Common myeloid progenitor, CD34-positive (primary cell): ENCODE data around the gene SYT5.
"Not testable (repeated sequence)": the region's sequence is repeated elsewhere in the genome, so short reads cannot be mapped to it uniquely, and the experiment has no call there.

Experiments used
- CTCF ChIA-PET: fragments of 350-600 bp; sonication (Branson Sonifier 250); formaldehyde crosslinking; loops from one replicate; lab custom pipeline; 2021; ENCODE audit warnings: antibody characterized with exemption; lab: Charles Lee
- POLR2A ChIA-PET: fragments of 350-600 bp; sonication (Branson Sonifier 250); formaldehyde crosslinking; loops from one replicate; lab custom pipeline; 2021; ENCODE audit warnings: antibody characterized with exemption; lab: Charles Lee
- DNase-seq, 3 donors: peaks; one replicate each; pipeline versions ENCODE4 v3.0.0 to v3.0.0-alpha.2; 2013
- H3K27ac ChIP-seq, 2 experiments: 1 replicate in 1 of 2; 2 replicates in 1 of 2; pipeline ENCODE4 v1.7.0; 2013; ENCODE audit warnings: inconsistent platforms in 2 of 2, low read length in 2 of 2, mild to moderate bottlenecking in 2 of 2, low read depth in 1 of 2, moderate library complexity in 1 of 2; ENCODE audit not compliant: severe bottlenecking in 2 of 2, insufficient read depth in 1 of 2, poor library complexity in 1 of 2
- H3K27me3 ChIP-seq, 5 experiments: replicated peaks in 2 of 5; 1 replicate in 3 of 5; 2 replicates in 2 of 5; pipeline versions ENCODE4 v1.6.1 to v1.7.0; 2013; ENCODE audit warnings: low read length in 4 of 5, mild to moderate bottlenecking in 2 of 5, moderate library complexity in 2 of 5, inconsistent platforms in 1 of 5; ENCODE audit not compliant: insufficient read depth in 5 of 5, control insufficient read depth in 4 of 5
- H3K36me3 ChIP-seq, 4 experiments: 1 replicate in 2 of 4; 2 replicates in 2 of 4; pipeline versions ENCODE4 v1.6.1 to v1.7.0; 2013; ENCODE audit warnings: low read length in 3 of 4, control low read depth in 1 of 4, mild to moderate bottlenecking in 1 of 4; ENCODE audit not compliant: control insufficient read depth in 4 of 4, insufficient read depth in 4 of 4
- H3K4me1 ChIP-seq, 4 experiments: 1 replicate in 3 of 4; 2 replicates in 1 of 4; pipeline versions ENCODE4 v1.6.1 to v1.7.1; 2013; ENCODE audit warnings: low read length in 3 of 4, mild to moderate bottlenecking in 3 of 4, control low read depth in 1 of 4, inconsistent platforms in 1 of 4, moderate library complexity in 1 of 4; ENCODE audit not compliant: control insufficient read depth in 4 of 4, insufficient read depth in 4 of 4; ENCODE audit errors: control extremely low read depth in 1 of 4
- H3K4me3 ChIP-seq, 7 experiments: 1 replicate in 4 of 7; 2 replicates in 3 of 7; pipeline versions ENCODE4 v1.5.1 to v1.7.0; 2013; ENCODE audit warnings: mild to moderate bottlenecking in 7 of 7, low read length in 6 of 7, moderate library complexity in 6 of 7, inconsistent platforms in 2 of 7, low read depth in 2 of 7, control low read depth in 1 of 7; ENCODE audit not compliant: insufficient read depth in 4 of 7, control insufficient read depth in 1 of 7; ENCODE audit errors: extremely low read depth in 1 of 7
- H3K9me3 ChIP-seq, 5 experiments: 1 replicate in 4 of 5; 2 replicates in 1 of 5; pipeline versions ENCODE4 v1.6.1 to v1.7.1; 2013; ENCODE audit warnings: low read length in 4 of 5, mild to moderate bottlenecking in 2 of 5, inconsistent platforms in 1 of 5, low read depth in 1 of 5, moderate library complexity in 1 of 5; ENCODE audit not compliant: control insufficient read depth in 4 of 5, insufficient read depth in 2 of 5; ENCODE audit errors: control extremely low read depth in 1 of 5
- WGBS: methylation state at CpG from one replicate; pipeline ENCODE4 v1.1.5; 2013; ENCODE audit not compliant: insufficient coverage; 5-methylcytosine and 5-hydroxymethylcytosine counted together

Gene SYT5

DNA sequence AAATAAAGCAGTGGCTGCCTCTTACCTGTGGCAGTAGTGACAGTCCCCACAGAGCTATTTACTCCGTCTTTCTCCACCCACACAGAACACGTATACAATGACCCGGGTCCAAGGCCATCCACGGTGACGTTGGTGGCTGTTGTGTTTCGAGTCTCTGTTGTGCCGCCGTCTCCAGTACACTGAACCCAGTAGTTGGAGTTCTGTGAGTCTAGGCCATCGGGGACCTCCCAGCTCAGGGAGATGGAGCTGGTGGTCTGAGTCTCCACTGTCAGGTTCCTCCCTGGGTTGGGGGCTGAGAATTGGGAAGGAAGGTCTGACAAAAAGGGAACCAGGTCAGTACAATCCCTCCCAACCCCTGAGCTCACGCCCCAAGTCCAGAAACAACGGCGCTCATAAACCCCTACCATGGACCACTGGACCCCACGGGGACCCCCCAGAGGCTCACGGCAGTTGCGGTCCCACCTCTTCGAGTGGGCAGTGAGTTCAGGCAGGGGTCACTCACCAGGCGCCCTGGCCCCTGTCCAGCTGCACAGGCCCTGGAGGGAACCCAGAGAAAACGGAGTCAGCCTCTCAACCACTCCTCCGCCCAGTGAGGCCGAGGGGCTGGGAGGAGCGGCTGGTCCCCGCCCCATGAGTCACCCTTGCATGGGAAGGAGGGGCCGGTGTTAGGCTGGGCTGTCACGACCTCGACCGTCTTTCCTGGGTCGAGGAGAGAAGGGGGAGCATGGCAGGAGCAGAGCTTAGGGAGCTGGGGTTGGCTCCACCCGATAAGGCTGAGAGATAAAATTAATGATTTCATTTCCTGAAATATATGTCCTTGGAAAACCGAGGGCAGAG, 26.8 kb upstream of the SYT5 start:
- Histone ChIP-seq H3K4me1 (peaks cover 0 to 13% (median 6%) of the 10 kb centered on the region in 4 experiments), H3K27ac (peak overlapping the region in 1 of 2 experiments; percentile 32), H3K27me3 (peaks cover 0 to 3% (median 0%) of the 10 kb centered on the region in 5 experiments), H3K4me3 (peak overlapping the region in 1 of 7 experiments; percentile 5), H3K36me3 (no peaks in the 10 kb centered on the region), H3K9me3 (no peaks in the 10 kb centered on the region)
- CTCF ChIA-PET, result interaction anchor here (1.3 kb wide), 1 partner anchor 14 kb away, joined by 3 read pairs; no protein-coding TSS in a partner anchor
- peak; percentile 47 to 77 (median 71) for DNase-seq
- 45% methylated on average over 23 of the region's 29 CpGs for WGBS
- POLR2A ChIA-PET, result no interaction called here

DNA sequence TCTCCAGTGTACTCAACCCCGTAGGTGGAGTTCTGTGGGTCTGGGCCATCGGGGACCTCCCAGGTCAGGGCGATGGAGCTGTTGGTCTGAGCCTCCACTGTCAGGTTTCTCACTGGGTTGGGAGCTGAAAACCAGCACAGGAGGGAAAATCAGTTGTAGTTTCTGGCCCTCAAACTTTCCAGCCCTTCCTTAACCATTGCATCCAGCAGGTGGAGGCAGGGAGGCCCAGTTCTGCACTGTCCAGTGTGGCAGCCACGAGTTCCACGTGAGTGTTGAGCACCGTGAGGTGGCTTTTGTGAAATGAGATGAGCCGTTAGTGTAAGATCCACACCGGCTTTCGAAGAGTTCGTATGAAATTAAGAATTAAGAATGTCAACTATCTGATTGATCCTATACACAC, 22.1 kb upstream of the SYT5 start:
- POLR2A ChIA-PET, H3K27ac ChIP-seq, H3K9me3 ChIP-seq, H3K36me3 ChIP-seq, H3K27me3 ChIP-seq, H3K4me3 ChIP-seq, H3K4me1 ChIP-seq: not testable (repeated sequence)
- WGBS, result 60% methylated on average over 4 of the region's 10 CpGs
- CTCF ChIA-PET, result interaction anchor here (0.6 to 1.8 kb wide), 9 partner anchors 9 to 209 kb away, joined by 3 to 5 read pairs (median 3); no protein-coding TSS in a partner anchor
- peak in 2 of 3 donors; percentile 36 to 48 for DNase-seq

DNA sequence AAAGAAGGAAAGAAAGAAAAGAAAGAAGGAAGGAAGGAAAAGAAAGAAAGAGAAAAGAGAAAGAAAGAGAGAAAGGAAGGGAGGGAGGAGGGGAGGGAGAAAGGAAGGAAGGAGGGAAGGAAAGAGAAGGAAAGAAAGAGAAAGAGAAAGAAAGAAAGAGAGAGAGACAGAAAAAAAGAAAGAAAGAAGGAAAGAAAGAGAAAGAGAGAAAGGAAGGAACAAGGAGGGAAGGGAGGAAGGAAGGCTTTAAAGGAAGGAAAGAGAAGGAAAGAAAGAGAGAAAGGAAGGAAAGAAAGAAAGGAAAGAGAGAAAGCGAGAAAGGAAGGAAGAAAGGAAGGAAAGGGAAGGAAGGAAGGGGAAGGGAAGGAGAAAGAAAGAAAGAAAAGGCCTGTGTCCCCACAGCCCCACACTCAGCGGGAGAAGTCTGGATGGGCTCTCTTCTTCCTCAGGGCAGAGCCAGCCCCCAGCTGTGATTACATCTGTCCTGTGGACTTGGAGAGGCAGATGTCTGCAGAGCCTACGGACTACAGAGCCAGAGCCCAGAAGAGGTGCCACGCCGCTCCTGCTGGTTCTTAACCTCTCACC, 19.6 kb upstream of the SYT5 start:
- Histone ChIP-seq H3K4me3 (no peak overlapping the region), H3K4me1 (no peaks in the 10 kb centered on the region), H3K36me3 (no peaks in the 10 kb centered on the region), H3K9me3 (no peaks in the 10 kb centered on the region), H3K27me3 (peaks cover 0 to 3% (median 0%) of the 10 kb centered on the region in 5 experiments), H3K27ac (no peak overlapping the region)
- CTCF ChIA-PET, result interaction anchor here (1.2 kb wide), 1 partner anchor 305 kb away, joined by 3 read pairs; no protein-coding TSS in a partner anchor
- POLR2A ChIA-PET, result no interaction called here
- no peak for DNase-seq
- WGBS, result 75% methylated on average over 4 of the region's 5 CpGs

DNA sequence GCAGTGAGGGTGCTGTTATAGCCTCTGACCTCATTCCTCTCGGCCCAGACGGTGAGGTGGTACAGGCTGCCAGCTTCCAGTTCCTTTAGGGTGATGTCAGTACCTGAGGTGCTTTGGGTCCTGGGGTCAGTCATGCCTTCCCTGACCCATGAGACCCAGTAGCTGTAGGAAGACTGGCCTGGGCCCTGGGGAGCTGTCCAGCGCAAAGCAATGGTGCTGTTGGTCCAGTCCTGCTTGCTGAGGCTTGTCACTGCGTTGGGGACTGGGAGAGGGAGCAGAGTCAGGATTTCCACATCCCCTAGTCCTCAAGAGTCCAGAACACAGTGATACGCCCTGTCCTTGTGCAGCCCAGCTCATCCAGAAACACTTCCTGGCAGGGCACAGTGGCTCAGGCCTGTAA, 18.6 kb upstream of the SYT5 start:
- Histone ChIP-seq H3K9me3 (no peaks in the 10 kb centered on the region), H3K36me3 (no peaks in the 10 kb centered on the region), H3K4me1 (no peaks in the 10 kb centered on the region), H3K27me3 (peaks cover 0 to 2% (median 0%) of the 10 kb centered on the region in 5 experiments), H3K4me3 (no peak overlapping the region), H3K27ac (no peak overlapping the region)
- ChIA-PET CTCF (interaction anchor here (1.0 to 1.2 kb wide), 2 partner anchors 56 to 306 kb away, joined by 3 read pairs; no protein-coding TSS in a partner anchor), POLR2A (no interaction called here)
- DNase-seq, result no peak
- WGBS, result 79% methylated on average over 5 of the region's 5 CpGs

DNA sequence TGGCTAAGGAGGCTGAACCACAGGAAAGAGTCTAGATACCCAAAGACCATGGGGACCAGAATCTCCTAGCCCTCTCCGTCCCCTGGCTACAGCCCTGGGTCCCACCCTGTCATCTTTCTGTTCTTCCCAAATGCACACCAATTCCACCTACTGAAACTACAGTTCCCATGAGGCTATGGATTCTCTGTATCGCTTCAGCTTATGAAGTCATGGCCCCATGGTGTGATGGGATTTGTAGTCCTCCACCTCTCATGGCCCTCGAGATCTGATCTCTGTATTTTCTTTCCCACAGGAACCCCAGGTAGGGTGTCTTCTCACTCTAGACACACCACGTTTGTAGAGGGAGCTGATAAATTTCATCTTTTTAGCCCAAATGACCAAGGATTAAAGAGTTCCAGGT, 17.4 kb upstream of the SYT5 start:
- H3K27ac ChIP-seq, result no peak overlapping the region
- CTCF ChIA-PET, result no interaction called here

DNA sequence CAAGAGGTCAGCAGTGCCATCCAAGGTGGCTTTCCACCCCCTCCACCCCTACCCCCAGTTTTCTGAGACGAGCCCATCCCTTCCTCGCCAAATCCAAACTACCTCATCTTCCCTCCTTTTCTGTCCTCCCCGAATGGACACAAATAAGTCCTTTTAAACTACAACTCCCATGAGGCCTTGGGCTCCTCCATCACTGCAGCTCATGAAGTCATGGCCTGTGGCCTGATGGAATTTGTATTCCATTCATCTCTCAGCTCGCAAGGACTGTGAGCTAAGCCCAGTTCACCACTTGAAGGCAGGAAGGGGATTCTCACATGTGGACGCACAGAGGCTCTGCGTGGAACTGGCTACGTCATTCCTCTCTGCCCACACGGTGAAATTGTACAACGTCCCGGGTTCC, 16.7 kb upstream of the SYT5 start:
- DNase-seq, result no peak
- Histone ChIP-seq H3K36me3 (no peaks in the 10 kb centered on the region), H3K27me3 (peaks cover 0 to 2% (median 0%) of the 10 kb centered on the region in 5 experiments), H3K4me1 (no peaks in the 10 kb centered on the region), H3K27ac (no peak overlapping the region), H3K4me3 (no peak overlapping the region), H3K9me3 (no peaks in the 10 kb centered on the region)
- POLR2A ChIA-PET, result no interaction called here
- CTCF ChIA-PET, result interaction anchor here (0.7 kb wide), 1 partner anchor 106 kb away, joined by 3 read pairs; no protein-coding TSS in a partner anchor
- WGBS, result 95% methylated on average over 10 of the region's 10 CpGs

More for the DNA sequence above, 17.4 kb upstream of the SYT5 start:
- H3K9me3 ChIP-seq, result no peaks in the 10 kb centered on the region
- POLR2A ChIA-PET, result no interaction called here
- no peaks in the 10 kb centered on the region for H3K4me1 ChIP-seq
- H3K4me3 ChIP-seq, result no peak overlapping the region
- WGBS, result 56% methylated on average over 3 of the region's 4 CpGs
- peaks cover 0 to 2% (median 0%) of the 10 kb centered on the region in 5 experiments for H3K27me3 ChIP-seq
- H3K36me3 ChIP-seq, result no peaks in the 10 kb centered on the region
- peak in 2 of 3 donors; percentile 46 to 48 for DNase-seq
